ENCODE results near the gene AZGP1. TPM values are rescaled to one million over a fixed set of nuclear protein-coding genes. Genes with fewer than 3 reads are reported as not detected.

Gene AZGP1
- total RNA-seq, 1 donor from 2014 or later, result 31.8 TPM

- no peak overlapping the region for H3K27ac ChIP-seq
- H3K4me3 ChIP-seq, result no peak overlapping the region
- TF ChIP-seq, protein P1, sequence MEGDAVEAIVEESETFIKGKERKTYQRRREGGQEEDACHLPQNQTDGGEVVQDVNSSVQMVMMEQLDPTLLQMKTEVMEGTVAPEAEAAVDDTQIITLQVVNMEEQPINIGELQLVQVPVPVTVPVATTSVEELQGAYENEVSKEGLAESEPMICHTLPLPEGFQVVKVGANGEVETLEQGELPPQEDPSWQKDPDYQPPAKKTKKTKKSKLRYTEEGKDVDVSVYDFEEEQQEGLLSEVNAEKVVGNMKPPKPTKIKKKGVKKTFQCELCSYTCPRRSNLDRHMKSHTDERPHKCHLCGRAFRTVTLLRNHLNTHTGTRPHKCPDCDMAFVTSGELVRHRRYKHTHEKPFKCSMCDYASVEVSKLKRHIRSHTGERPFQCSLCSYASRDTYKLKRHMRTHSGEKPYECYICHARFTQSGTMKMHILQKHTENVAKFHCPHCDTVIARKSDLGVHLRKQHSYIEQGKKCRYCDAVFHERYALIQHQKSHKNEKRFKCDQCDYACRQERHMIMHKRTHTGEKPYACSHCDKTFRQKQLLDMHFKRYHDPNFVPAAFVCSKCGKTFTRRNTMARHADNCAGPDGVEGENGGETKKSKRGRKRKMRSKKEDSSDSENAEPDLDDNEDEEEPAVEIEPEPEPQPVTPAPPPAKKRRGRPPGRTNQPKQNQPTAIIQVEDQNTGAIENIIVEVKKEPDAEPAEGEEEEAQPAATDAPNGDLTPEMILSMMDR (IDR thresholded peaks at IDR 0.05), result no peak
- H3K4me1 ChIP-seq, result peaks cover 4% of the 10 kb centered on the region
- H3K9me3 ChIP-seq, result no peaks in the 10 kb centered on the region
- DNase-seq (no peak), ATAC-seq (no peak)
- no peaks in the 10 kb centered on the region for H3K36me3 ChIP-seq
- H3K27me3 ChIP-seq (ENCODE audit: low read depth), result no peaks in the 10 kb centered on the region
- intact Hi-C loops (cut with DNase I), result no loop called here
Measured at GRCh38 chr7:99928188-99928587, 47.6 kb downstream of the AZGP1 start.

- intact Hi-C loops (cut with DNase I), result no loop called here
- TF ChIP-seq, protein P1 (IDR thresholded peaks at IDR 0.05), result no peak
Measured at GRCh38 chr7:99927536-99927935, 48.3 kb downstream of the AZGP1 start.

DNA sequence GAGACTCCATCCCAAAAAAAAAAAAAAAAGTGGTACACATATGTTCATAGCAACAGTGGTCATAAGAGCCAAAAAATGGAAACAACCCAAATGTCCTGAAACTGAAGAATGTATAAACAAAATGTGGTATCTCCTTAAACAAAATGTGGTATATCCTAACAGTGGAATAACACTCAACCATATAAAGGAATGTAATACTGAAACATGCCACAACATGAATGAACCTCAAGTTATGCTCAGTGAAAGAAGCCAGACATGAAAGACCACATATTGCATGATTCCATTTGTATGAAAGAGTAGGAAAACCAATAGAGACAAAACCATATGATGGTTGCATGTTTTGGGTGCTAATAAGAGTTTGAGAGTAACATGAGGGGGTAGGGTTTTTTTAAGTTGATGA is 49.5 kb downstream of the AZGP1 start:
- TF ChIP-seq, protein P1 (IDR thresholded peaks at IDR 0.05), result no peak
- ATAC-seq (no peak), DNase-seq (no peak)
- no peak overlapping the region for H3K27ac ChIP-seq
- H3K9me3 ChIP-seq, result no peaks in the 10 kb centered on the region
- no peaks in the 10 kb centered on the region for H3K27me3 ChIP-seq (ENCODE audit: low read depth)
- H3K4me3 ChIP-seq, result no peak overlapping the region
- intact Hi-C loops (cut with DNase I), result no loop called here
- no peaks in the 10 kb centered on the region for H3K36me3 ChIP-seq
- H3K4me1 ChIP-seq, result peaks cover 4% of the 10 kb centered on the region

More at GRCh38 chr7:99927536-99927935, 48.3 kb downstream of the AZGP1 start:
- H3K4me1 ChIP-seq, result peaks cover 4% of the 10 kb centered on the region
- H3K36me3 ChIP-seq, result no peaks in the 10 kb centered on the region
- no peaks in the 10 kb centered on the region for H3K27me3 ChIP-seq (ENCODE audit: low read depth)
- no peak overlapping the region for H3K27ac ChIP-seq
- ATAC-seq (no peak), DNase-seq (no peak)
- no peaks in the 10 kb centered on the region for H3K9me3 ChIP-seq
- no peak overlapping the region for H3K4me3 ChIP-seq

- intact Hi-C loops (cut with DNase I), result no loop called here
- Histone ChIP-seq H3K27me3 (ENCODE audit: low read depth) (no peaks in the 10 kb centered on the region), H3K9me3 (no peaks in the 10 kb centered on the region), H3K4me3 (no peak overlapping the region), H3K27ac (no peak overlapping the region), H3K36me3 (no peaks in the 10 kb centered on the region), H3K4me1 (peaks cover 16% of the 10 kb centered on the region)
- no peak for ATAC-seq
- TF ChIP-seq, protein P1 (IDR thresholded peaks at IDR 0.05), result no peak
- no peak for DNase-seq
Measured at GRCh38 chr7:99923200-99923599, 52.6 kb downstream of the AZGP1 start.

GRCh38 chr7:99920149-99920548 is 55.7 kb downstream of the AZGP1 start:
- H3K4me3 ChIP-seq, result peak overlapping the region; percentile 91
- H3K36me3 ChIP-seq, result peaks cover 23% of the 10 kb centered on the region
- H3K9me3 ChIP-seq, result no peaks in the 10 kb centered on the region
- no peak for DNase-seq
- no peak for ATAC-seq
- TF ChIP-seq, protein P1 (IDR thresholded peaks at IDR 0.05), result no peak
- peaks cover 44% of the 10 kb centered on the region for H3K4me1 ChIP-seq
- H3K27me3 ChIP-seq (ENCODE audit: low read depth), result no peaks in the 10 kb centered on the region
- intact Hi-C loops (cut with DNase I), result no loop called here
- H3K27ac ChIP-seq, result peak overlapping the region; percentile 98

GRCh38 chr7:99919814-99920112 is 56.1 kb downstream of the AZGP1 start:
- no peak for ATAC-seq
- TF ChIP-seq, protein P1 (IDR thresholded peaks at IDR 0.05), result no peak
- intact Hi-C loops (cut with DNase I), result no loop called here

More at GRCh38 chr7:99919814-99920112, 56.1 kb downstream of the AZGP1 start:
- Histone ChIP-seq H3K36me3 (peaks cover 27% of the 10 kb centered on the region), H3K9me3 (no peaks in the 10 kb centered on the region), H3K27ac (peak overlapping the region; percentile 98), H3K4me1 (peaks cover 44% of the 10 kb centered on the region), H3K27me3 (ENCODE audit: low read depth) (no peaks in the 10 kb centered on the region), H3K4me3 (peak overlapping the region; percentile 91)
- no peak for DNase-seq
